GM23338 (cell line): ENCODE measurements around the gene KLK13. TPM values are rescaled to one million over a fixed set of nuclear protein-coding genes. Genes with fewer than 3 reads are reported as not detected.

ENCODE experiments used
- ATAC-seq: fragments of 200-7000 bp; cut with Tn5 transposase; 3 replicates; pipeline ENCODE4 v1.9.1; 2020
- DNase-seq: peaks from one replicate; pipeline ENCODE4 v3.0.0-alpha.2; 2015; ENCODE audit warnings: low spot score
- H2AFZ ChIP-seq: fragments of 200-600 bp; sonication (generic); 2 replicates; pipeline ENCODE4 v1.8.0; 2016; ENCODE audit warnings: antibody characterized with exemption, mild to moderate bottlenecking, moderate library complexity
- H3F3A ChIP-seq: fragments of 200-600 bp; sonication (generic); replicated peaks from 2 replicates; pipeline ENCODE4 v1.8.0; 2017; ENCODE audit warnings: antibody characterized with exemption, mixed run types, low read depth
- H3K27ac ChIP-seq: fragments of 200-600 bp; sonication (generic); 2 replicates; pipeline ENCODE4 v1.6.1; 2016; ENCODE audit warnings: low read depth
- H3K27me3 ChIP-seq: fragments of 200-600 bp; sonication (generic); 2 replicates; pipeline ENCODE4 v1.8.0; 2016; ENCODE audit warnings: mild to moderate bottlenecking, mixed run types, moderate library complexity; ENCODE audit not compliant: insufficient read depth
- H3K36me3 ChIP-seq: fragments of 200-600 bp; sonication (generic); 2 replicates; pipeline ENCODE4 v1.8.0; 2016; ENCODE audit warnings: mild to moderate bottlenecking; ENCODE audit not compliant: insufficient read depth
- H3K4me1 ChIP-seq: fragments of 200-600 bp; sonication (generic); 2 replicates; pipeline ENCODE4 v1.8.0; 2016; ENCODE audit warnings: mild to moderate bottlenecking, moderate library complexity; ENCODE audit not compliant: insufficient read depth
- H3K4me2 ChIP-seq: fragments of 200-600 bp; sonication (generic); 2 replicates; pipeline ENCODE4 v1.7.1; 2017; ENCODE audit warnings: mixed run types
- H3K4me3 ChIP-seq: fragments of 200-600 bp; sonication (generic); 2 replicates; pipeline ENCODE4 v1.6.1; 2016; ENCODE audit warnings: mixed run types
- H3K79me2 ChIP-seq: fragments of 200-600 bp; sonication (generic); replicated peaks from 2 replicates; pipeline ENCODE4 v1.8.0; 2017; ENCODE audit warnings: mild to moderate bottlenecking; ENCODE audit not compliant: insufficient read depth
- H3K9me2 ChIP-seq: fragments of 200-600 bp; sonication (generic); 2 replicates; pipeline ENCODE4 v1.8.0; 2017; ENCODE audit not compliant: insufficient read depth
- H4K20me1 ChIP-seq: fragments of 200-600 bp; sonication (generic); replicated peaks from 2 replicates; pipeline ENCODE4 v1.8.0; 2017; ENCODE audit warnings: mild to moderate bottlenecking; ENCODE audit not compliant: insufficient read depth
- H3K27ac Mint-ChIP-seq: 2 replicates; pipeline ENCODE4 v1.8.0; 2020; ENCODE audit warnings: inconsistent platforms, mild to moderate bottlenecking, moderate library complexity, mixed read lengths
- H3K27me3 Mint-ChIP-seq: 3 replicates; pipeline ENCODE4 v1.8.0; 2022; ENCODE audit warnings: low read depth, mild to moderate bottlenecking, moderate library complexity, mixed read lengths, inconsistent platforms; ENCODE audit not compliant: insufficient read depth, poor library complexity
- H3K36me3 Mint-ChIP-seq: 3 replicates; pipeline ENCODE4 v1.8.0; 2021; ENCODE audit warnings: low read depth, mild to moderate bottlenecking, inconsistent platforms, moderate library complexity, mixed read lengths
- H3K4me1 Mint-ChIP-seq: 3 replicates; pipeline ENCODE4 v1.8.0; 2020; ENCODE audit warnings: mild to moderate bottlenecking, inconsistent platforms, mixed read lengths
- H3K4me3 Mint-ChIP-seq: 3 replicates; pipeline ENCODE4 v1.8.0; 2021; ENCODE audit warnings: moderate library complexity, mild to moderate bottlenecking, inconsistent platforms, mixed read lengths
- H3K9me3 Mint-ChIP-seq: 3 replicates; pipeline ENCODE4 v1.8.0; 2020; ENCODE audit warnings: moderate library complexity, mild to moderate bottlenecking, inconsistent platforms, mixed read lengths
- CREB1 ChIP-seq: fragments of 250-450 bp; sonication (Bioruptor Pico); IDR thresholded peaks from 2 replicates; pipeline ENCODE4 v1.5.0; 2020; ENCODE audit warnings: low read depth, mild to moderate bottlenecking, moderate library complexity
- EZH2 ChIP-seq: fragments of 200-600 bp; sonication (generic); IDR thresholded peaks from one replicate; pipeline ENCODE4 v1.8.0; 2017; ENCODE audit warnings: antibody characterized with exemption, mild to moderate bottlenecking, low read depth; ENCODE audit not compliant: unreplicated experiment
- EZH2phosphoT487 ChIP-seq: fragments of 200-600 bp; sonication (generic); IDR thresholded peaks from one replicate; pipeline ENCODE4 v1.8.1; 2018; ENCODE audit warnings: antibody characterized with exemption; ENCODE audit not compliant: unreplicated experiment
- JUNB ChIP-seq: IDR thresholded peaks from one replicate; pipeline ENCODE4 v1.6.1; 2016; ENCODE audit warnings: antibody characterized with exemption; ENCODE audit not compliant: unreplicated experiment
- NANOG ChIP-seq: IDR thresholded peaks from 2 replicates; pipeline ENCODE4 v1.6.1; 2016; ENCODE audit warnings: antibody characterized with exemption, borderline replicate concordance
- POLR2AphosphoS5 ChIP-seq: IDR thresholded peaks from 2 replicates; pipeline ENCODE4 v1.6.1; 2016; ENCODE audit warnings: antibody characterized with exemption, low read depth
- REST ChIP-seq: IDR thresholded peaks from one replicate; pipeline ENCODE4 v1.6.1; 2018; ENCODE audit warnings: antibody characterized with exemption; ENCODE audit not compliant: unreplicated experiment
- ZNF114 ChIP-seq: fragments of 250-450 bp; sonication (Bioruptor Pico); IDR thresholded peaks from 2 replicates; pipeline ENCODE4 v1.5.0; 2020; ENCODE audit warnings: mild to moderate bottlenecking, moderate library complexity
- ZNF331 ChIP-seq: fragments of 250-450 bp; sonication (Bioruptor Pico); IDR thresholded peaks from 2 replicates; pipeline ENCODE4 v1.5.0; 2020; ENCODE audit warnings: low read depth, mild to moderate bottlenecking, moderate library complexity
- polyA plus RNA-seq: library from polyadenylated mRNA; unstranded; fragments of >200 nt; fragmentation: Nextera tagmentation; extraction: Ambion mirVana; gene quantifications from 2 replicates; pipeline ENCODE4 v1.2.1, GENCODE V29; 2016
- total RNA-seq: library from RNA; depleted of rRNA; stranded (reverse); fragments of >200 nt; shearing (Covaris generic); gene quantifications from 2 replicates; pipeline ENCODE4 v1.2.3, GENCODE V29; 2014
- TF ChIP-seq, protein P1 (sequence below), 2 experiments: fragments of 200-600 bp in 1 of 2; sonication (generic) in 1 of 2; conservative IDR thresholded peaks; 2 replicates each; pipeline versions ENCODE4 v1.5.1 to v1.6.1; 2016 to 2017; ENCODE audit warnings: antibody characterized with exemption in 2 of 2, low read depth in 2 of 2, mild to moderate bottlenecking in 2 of 2, moderate library complexity in 1 of 2
- TF ChIP-seq, protein P2 (sequence below): IDR thresholded peaks from 2 replicates; pipeline ENCODE4 v1.6.1; 2016; ENCODE audit warnings: antibody characterized with exemption
- TF ChIP-seq, protein P3 (sequence below): fragments of 250-450 bp; sonication (Bioruptor Pico); IDR thresholded peaks from 2 replicates; pipeline ENCODE4 v1.5.0; 2020; ENCODE audit warnings: mild to moderate bottlenecking, moderate library complexity

Gene KLK13
- total and polyA plus RNA-seq, 2 experiments from 2014 or later = 4.5 to 5.7 TPM

DNA sequence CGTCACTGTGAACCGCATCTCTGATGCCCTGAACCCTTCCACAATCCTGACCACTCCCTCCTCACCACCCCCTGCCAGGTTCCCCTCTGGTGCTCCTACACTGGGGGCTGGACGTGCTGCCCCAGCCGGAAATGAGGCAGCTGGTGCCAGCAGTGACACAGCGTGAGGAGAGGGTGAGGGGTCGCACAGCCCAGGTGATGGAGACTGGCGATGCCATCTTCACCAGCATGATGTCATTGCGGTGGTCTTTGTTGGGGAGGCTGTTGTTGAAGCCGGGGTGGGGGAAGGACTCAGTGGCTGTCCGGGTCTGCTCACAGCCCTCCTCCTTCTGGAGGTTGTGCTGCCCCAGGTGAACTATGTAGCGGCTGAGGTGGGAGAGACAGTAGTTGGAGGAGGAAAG is 40.9 kb downstream of the KLK13 start (continued):
- TF ChIP-seq ZNF331 (CRISPR knock-in tag) (no peak), ZNF114 (CRISPR knock-in tag) (no peak), EZH2phosphoT487 (no peak), NANOG (no peak), EZH2 (no peak), JUNB (no peak), POLR2AphosphoS5 (no peak)
- TF ChIP-seq, protein P1, sequence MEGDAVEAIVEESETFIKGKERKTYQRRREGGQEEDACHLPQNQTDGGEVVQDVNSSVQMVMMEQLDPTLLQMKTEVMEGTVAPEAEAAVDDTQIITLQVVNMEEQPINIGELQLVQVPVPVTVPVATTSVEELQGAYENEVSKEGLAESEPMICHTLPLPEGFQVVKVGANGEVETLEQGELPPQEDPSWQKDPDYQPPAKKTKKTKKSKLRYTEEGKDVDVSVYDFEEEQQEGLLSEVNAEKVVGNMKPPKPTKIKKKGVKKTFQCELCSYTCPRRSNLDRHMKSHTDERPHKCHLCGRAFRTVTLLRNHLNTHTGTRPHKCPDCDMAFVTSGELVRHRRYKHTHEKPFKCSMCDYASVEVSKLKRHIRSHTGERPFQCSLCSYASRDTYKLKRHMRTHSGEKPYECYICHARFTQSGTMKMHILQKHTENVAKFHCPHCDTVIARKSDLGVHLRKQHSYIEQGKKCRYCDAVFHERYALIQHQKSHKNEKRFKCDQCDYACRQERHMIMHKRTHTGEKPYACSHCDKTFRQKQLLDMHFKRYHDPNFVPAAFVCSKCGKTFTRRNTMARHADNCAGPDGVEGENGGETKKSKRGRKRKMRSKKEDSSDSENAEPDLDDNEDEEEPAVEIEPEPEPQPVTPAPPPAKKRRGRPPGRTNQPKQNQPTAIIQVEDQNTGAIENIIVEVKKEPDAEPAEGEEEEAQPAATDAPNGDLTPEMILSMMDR (conservative IDR thresholded peaks at IDR 0.05; ENCODE audit: low read depth in 2 of 2) = no peak
- TF ChIP-seq, protein P2, sequence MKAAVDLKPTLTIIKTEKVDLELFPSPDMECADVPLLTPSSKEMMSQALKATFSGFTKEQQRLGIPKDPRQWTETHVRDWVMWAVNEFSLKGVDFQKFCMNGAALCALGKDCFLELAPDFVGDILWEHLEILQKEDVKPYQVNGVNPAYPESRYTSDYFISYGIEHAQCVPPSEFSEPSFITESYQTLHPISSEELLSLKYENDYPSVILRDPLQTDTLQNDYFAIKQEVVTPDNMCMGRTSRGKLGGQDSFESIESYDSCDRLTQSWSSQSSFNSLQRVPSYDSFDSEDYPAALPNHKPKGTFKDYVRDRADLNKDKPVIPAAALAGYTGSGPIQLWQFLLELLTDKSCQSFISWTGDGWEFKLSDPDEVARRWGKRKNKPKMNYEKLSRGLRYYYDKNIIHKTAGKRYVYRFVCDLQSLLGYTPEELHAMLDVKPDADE = no peak

DNA sequence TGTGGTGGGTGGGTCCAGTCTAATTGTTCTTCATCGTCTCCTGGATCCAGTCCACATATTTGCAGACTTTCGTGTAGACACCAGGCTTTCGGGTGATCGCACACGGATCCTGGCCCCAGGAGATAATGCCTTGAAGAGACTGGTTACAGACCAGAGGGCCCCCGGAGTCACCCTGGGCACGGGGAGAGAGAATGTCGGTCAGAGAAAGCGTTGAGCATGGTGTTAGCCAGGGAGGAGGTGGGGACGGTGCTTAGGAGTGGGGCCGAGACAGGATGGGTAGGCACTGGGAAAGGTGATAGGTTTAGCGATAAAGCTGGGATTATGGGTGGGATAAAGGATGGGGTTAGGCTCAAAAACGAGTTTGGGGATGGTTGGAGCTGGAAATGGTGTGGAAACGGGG is 42.4 kb downstream of the KLK13 start:
- H3K36me3 ChIP-seq = no peaks in the 10 kb centered on the region
- peaks cover 26% of the 10 kb centered on the region for H3K27me3 ChIP-seq
- Mint-ChIP-seq H3K4me1 (peaks cover 40% of the 10 kb centered on the region), H3K36me3 (peaks cover 6% of the 10 kb centered on the region; the same call in 1 of the 3 replicates), H3K27me3 (peaks cover 30% of the 10 kb centered on the region), H3K4me3 (no peak overlapping the region), H3K27ac (no peak overlapping the region), H3K9me3 (peaks cover 6% of the 10 kb centered on the region)
- no peak overlapping the region for H3K4me3 ChIP-seq
- no peak overlapping the region for H3K4me2 ChIP-seq
- H3K9me2 ChIP-seq = no peaks in the 10 kb centered on the region
- H2AFZ ChIP-seq = no peak overlapping the region
- no peaks in the 10 kb centered on the region for H3F3A ChIP-seq
- H4K20me1 ChIP-seq = no peaks in the 10 kb centered on the region
- H3K27ac ChIP-seq = no peak overlapping the region
- H3K79me2 ChIP-seq = no peaks in the 10 kb centered on the region
- H3K4me1 ChIP-seq = peaks cover 5% of the 10 kb centered on the region; the same call in 1 of the 2 replicates
- ATAC-seq (no peak), DNase-seq (no peak)
- no peak for TF ChIP-seq REST
- TF ChIP-seq ZNF331 (CRISPR knock-in tag) = no peak
- no peak for TF ChIP-seq ZNF114 (CRISPR knock-in tag)
- TF ChIP-seq, protein P3, sequence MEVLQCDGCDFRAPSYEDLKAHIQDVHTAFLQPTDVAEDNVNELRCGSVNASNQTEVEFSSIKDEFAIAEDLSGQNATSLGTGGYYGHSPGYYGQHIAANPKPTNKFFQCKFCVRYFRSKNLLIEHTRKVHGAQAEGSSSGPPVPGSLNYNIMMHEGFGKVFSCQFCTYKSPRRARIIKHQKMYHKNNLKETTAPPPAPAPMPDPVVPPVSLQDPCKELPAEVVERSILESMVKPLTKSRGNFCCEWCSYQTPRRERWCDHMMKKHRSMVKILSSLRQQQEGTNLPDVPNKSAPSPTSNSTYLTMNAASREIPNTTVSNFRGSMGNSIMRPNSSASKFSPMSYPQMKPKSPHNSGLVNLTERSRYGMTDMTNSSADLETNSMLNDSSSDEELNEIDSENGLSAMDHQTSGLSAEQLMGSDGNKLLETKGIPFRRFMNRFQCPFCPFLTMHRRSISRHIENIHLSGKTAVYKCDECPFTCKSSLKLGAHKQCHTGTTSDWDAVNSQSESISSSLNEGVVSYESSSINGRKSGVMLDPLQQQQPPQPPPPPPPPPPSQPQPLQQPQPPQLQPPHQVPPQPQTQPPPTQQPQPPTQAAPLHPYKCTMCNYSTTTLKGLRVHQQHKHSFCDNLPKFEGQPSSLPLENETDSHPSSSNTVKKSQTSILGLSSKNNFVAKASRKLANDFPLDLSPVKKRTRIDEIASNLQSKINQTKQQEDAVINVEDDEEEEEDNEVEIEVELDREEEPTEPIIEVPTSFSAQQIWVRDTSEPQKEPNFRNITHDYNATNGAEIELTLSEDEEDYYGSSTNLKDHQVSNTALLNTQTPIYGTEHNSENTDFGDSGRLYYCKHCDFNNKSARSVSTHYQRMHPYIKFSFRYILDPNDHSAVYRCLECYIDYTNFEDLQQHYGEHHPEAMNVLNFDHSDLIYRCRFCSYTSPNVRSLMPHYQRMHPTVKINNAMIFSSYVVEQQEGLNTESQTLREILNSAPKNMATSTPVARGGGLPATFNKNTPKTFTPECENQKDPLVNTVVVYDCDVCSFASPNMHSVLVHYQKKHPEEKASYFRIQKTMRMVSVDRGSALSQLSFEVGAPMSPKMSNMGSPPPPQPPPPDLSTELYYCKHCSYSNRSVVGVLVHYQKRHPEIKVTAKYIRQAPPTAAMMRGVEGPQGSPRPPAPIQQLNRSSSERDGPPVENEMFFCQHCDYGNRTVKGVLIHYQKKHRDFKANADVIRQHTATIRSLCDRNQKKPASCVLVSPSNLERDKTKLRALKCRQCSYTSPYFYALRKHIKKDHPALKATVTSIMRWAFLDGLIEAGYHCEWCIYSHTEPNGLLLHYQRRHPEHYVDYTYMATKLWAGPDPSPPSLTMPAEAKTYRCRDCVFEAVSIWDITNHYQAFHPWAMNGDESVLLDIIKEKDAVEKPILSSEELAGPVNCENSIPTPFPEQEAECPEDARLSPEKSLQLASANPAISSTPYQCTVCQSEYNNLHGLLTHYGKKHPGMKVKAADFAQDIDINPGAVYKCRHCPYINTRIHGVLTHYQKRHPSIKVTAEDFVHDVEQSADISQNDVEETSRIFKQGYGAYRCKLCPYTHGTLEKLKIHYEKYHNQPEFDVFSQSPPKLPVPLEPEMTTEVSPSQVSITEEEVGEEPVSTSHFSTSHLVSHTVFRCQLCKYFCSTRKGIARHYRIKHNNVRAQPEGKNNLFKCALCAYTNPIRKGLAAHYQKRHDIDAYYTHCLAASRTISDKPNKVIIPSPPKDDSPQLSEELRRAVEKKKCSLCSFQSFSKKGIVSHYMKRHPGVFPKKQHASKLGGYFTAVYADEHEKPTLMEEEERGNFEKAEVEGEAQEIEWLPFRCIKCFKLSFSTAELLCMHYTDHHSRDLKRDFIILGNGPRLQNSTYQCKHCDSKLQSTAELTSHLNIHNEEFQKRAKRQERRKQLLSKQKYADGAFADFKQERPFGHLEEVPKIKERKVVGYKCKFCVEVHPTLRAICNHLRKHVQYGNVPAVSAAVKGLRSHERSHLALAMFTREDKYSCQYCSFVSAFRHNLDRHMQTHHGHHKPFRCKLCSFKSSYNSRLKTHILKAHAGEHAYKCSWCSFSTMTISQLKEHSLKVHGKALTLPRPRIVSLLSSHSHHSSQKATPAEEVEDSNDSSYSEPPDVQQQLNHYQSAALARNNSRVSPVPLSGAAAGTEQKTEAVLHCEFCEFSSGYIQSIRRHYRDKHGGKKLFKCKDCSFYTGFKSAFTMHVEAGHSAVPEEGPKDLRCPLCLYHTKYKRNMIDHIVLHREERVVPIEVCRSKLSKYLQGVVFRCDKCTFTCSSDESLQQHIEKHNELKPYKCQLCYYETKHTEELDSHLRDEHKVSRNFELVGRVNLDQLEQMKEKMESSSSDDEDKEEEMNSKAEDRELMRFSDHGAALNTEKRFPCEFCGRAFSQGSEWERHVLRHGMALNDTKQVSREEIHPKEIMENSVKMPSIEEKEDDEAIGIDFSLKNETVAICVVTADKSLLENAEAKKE (CRISPR knock-in tag) = no peak
- no peak for TF ChIP-seq NANOG
- no peak for TF ChIP-seq CREB1 (CRISPR knock-in tag)
- no peak for TF ChIP-seq EZH2
- TF ChIP-seq JUNB = no peak
- no peak for TF ChIP-seq EZH2phosphoT487
